GM21515 (cell line): ENCODE results near the gene HHAT.

ENCODE experiments used
- ATAC-seq: cut with Tn5 transposase; IDR thresholded peaks from one replicate; pipeline ENCODE4 v1.9.1; 2021; ENCODE audit not compliant: unreplicated experiment

HHAT gene

GRCh38 chr1:210676539-210676938, 347.8 kb downstream of the HHAT start:
- no peak for ATAC-seq

GRCh38 chr1:210677533-210677932, 348.8 kb downstream of the HHAT start:
- ATAC-seq: no peak

GRCh38 chr1:210678306-210678705, 349.6 kb downstream of the HHAT start:
- ATAC-seq: no peak

- ATAC-seq: no peak
Measured at GRCh38 chr1:210681158-210681557, 352.5 kb downstream of the HHAT start.

- no peak for ATAC-seq
Measured at GRCh38 chr1:210683403-210684047, 354.8 kb downstream of the HHAT start.

GRCh38 chr1:210684466-210685294, 356.0 kb downstream of the HHAT start:
- peak; percentile 82 for ATAC-seq

GRCh38 chr1:210685295-210685650, 356.6 kb downstream of the HHAT start:
- no peak for ATAC-seq

- no peak for ATAC-seq
Measured at GRCh38 chr1:210686841-210687240, 358.1 kb downstream of the HHAT start.

GRCh38 chr1:210687582-210688279, 359.0 kb downstream of the HHAT start:
- no peak for ATAC-seq

GRCh38 chr1:210688512-210689234, 360.0 kb downstream of the HHAT start:
- ATAC-seq: no peak

- no peak for ATAC-seq
Measured at GRCh38 chr1:210689826-210690225, 361.1 kb downstream of the HHAT start.

- no peak for ATAC-seq
Measured at GRCh38 chr1:210690236-210690635, 361.5 kb downstream of the HHAT start.

GRCh38 chr1:210691039-210691610, 362.4 kb downstream of the HHAT start:
- no peak for ATAC-seq

- ATAC-seq: no peak
Measured at GRCh38 chr1:210692796-210693195, 364.1 kb downstream of the HHAT start.

GRCh38 chr1:210695026-210695425, 366.3 kb downstream of the HHAT start:
- no peak for ATAC-seq

GRCh38 chr1:210696709-210697108, 368.0 kb downstream of the HHAT start:
- ATAC-seq: peak; percentile 95

GRCh38 chr1:210697185-210697584, 368.5 kb downstream of the HHAT start:
- no peak for ATAC-seq

GRCh38 chr1:210698661-210699060, 370.0 kb downstream of the HHAT start:
- no peak for ATAC-seq

- ATAC-seq: no peak
Measured at GRCh38 chr1:210700083-210700482, 371.4 kb downstream of the HHAT start.

- ATAC-seq: no peak
Measured at GRCh38 chr1:210700511-210700910, 371.8 kb downstream of the HHAT start.

- no peak for ATAC-seq
Measured at GRCh38 chr1:210702506-210702905, 373.8 kb downstream of the HHAT start.
